NCI-H2107 treated with DMSO at 0.1 percent for 48 hours (cell line): Measurements from ENCODE around the gene REG1B.

Experiments
- DNase-seq: peaks from one replicate; lab custom pipeline; 2025; ENCODE audit not compliant: unreplicated experiment; lab: John Stamatoyannopoulos, UW

The REG1B gene, protein sequence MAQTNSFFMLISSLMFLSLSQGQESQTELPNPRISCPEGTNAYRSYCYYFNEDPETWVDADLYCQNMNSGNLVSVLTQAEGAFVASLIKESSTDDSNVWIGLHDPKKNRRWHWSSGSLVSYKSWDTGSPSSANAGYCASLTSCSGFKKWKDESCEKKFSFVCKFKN

GRCh38 chr2:79087785-79088364 is at the start of gene REG1B:
Gene REG1B (minus strand): TSS chr2:79087993. CDS start chr2:79087612, 381 bp downstream.
- no peak for DNase-seq

DNA sequence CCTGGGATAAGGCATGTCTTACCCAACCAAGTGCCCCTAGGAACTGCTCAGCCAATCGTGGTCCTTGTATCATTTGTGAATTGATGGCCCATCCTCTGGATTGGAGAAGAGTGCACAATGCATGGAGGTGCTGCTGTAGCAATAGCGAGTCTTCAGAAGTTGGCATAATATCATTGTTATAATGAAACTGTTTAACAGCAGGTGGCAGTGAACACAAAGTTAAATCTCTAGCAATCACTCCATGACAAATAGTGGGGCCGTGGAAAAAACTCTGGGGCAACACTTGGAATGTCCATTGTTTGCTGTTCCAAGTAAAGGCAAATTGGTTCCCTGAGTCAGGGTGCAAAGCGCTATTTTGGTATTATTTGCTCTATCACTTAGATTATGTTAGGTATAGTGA is 43.9 kb upstream of the REG1B start:
- no peak for DNase-seq

GRCh38 chr2:79129804-79130203 is 42.0 kb upstream of the REG1B start:
- DNase-seq: no peak

DNA sequence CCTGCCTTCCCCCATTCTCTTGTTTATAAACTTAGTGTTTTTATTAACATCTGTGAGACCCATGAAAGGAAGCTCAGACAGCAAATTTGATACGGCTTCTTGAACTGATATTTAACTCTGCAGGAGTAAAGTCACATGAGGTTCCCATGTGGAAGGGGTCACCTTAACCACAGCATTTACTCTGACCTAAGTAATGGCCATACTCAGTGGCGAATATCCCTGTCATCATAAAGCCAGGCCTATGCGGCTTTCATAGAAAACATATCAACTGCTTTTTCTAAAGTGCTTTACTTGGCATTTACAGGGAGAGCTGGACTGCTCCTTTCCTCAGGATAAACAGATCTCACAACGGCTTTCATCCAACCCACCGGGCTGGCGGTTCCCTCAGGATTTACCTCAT is 41.5 kb upstream of the REG1B start:
- DNase-seq: no peak

DNA sequence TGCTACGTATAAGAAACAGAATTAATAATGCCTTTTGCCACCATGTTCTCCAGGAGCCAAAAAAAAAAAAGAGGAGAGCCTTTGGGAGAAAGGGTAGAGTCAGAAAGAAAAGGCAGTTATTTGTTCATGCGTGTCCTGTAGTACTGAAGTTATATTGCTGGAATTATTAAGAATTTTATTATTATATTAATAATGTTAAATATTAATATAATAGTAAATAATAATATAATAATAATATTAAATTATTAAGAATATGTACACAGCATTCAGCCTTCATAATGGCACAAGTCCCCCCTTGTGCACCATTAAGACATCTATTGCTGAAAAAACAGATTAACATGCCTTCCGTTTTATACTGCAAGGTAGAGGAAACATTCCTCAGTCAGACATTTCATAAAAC is 40.6 kb upstream of the REG1B start:
- no peak for DNase-seq

DNA sequence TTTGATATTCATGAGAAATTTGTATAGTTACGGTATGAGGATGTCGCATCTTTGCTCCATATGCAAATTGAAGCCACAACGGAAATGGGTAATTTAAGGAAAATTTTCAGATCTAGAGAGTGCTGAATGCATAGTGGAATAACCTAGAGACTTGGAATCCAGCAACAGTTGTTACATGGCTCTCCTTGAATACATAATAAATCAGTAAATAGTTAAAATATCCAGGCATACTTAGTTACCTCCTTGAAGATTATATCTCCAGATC is 37.9 kb upstream of the REG1B start:
- no peak for DNase-seq

DNA sequence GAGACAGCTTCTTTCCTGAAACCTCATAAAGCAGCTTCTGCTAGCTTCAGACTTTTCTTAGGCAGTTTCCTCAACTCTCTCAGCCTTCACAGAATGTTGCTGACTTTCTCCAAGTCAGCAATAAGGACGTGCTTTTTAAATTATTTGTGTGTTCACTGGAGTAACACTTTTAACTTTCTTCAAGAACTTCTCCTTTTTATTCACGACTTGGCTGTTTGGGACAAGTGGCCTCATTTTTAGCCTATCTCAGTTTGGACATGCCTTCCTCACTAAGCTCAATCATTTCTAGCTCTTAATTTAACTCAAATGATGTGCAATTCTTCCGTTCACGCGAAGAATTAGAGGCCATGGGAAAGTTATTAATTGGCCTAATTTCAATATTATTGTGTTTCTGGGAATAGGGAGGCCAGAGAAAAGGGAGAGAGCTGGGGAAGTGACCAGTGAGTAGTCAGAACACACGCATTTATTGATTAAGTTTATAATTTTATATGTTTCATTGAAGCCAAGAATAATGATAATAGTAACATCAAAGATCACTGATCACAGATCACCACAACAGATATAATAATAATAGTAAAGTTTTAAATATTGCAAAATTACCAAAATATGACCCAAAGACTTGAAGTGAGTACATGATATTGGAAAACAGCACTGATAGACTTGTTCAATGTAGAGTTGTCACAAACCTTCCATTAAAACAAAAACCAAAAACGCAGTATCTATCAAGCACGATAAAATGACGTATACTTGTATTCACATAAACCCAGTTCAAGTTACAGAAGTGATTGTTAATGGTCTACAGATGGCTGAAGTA is 37.3 kb upstream of the REG1B start:
- DNase-seq: no peak

DNA sequence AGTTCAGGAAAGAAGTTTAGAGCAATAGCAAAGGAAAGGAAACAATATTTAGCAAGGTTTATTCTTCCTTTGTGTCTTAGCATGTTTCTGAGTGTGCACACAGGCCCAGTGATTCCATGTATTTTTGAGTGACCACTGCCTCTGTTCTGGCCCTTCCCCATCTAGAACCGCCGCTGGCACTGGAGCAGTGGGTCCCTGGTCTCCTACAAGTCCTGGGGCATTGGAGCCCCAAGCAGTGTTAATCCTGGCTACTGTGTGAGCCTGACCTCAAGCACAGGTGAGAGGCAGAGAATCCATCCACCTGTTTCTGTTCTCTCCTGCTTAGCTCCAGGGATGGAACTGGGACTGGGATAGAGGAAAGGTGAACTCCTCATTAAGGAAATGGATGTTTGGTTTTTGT is 34.9 kb upstream of the REG1B start:
- no peak for DNase-seq

- DNase-seq: no peak
Observed at GRCh38 chr2:79120194-79120713, 32.5 kb upstream of the REG1B start, which contains the start of gene REG1A. Gene REG1A (plus strand): TSS chr2:79120488. CDS start chr2:79120862, 374 bp downstream.

GRCh38 chr2:79116997-79117928 is 29.5 kb upstream of the REG1B start:
- DNase-seq: no peak

- DNase-seq: no peak
Observed at GRCh38 chr2:79114797-79115494, 27.2 kb upstream of the REG1B start.

GRCh38 chr2:79112269-79112668 is 24.5 kb upstream of the REG1B start:
- no peak for DNase-seq

DNA sequence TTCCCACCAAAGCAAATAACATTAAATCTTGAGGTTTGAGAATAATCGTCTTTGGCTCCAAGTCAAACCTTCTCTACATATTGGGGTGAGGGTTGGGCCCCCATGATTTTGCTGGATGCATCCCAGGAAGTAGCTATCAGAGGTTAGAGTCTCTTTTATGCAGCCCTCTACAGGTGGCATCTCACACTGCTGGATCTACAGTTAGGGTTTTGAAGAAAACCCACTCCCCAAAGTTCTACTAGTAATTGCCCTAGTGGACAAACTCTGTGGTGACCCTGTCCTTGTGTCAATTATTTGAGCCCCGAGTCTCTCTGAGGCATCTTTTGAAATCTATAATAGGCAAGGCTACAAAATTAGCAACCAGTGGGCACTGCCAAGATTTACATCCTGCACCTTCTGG is 17.5 kb upstream of the REG1B start:
- no peak for DNase-seq

GRCh38 chr2:79103214-79103613 is 15.4 kb upstream of the REG1B start:
- no peak for DNase-seq

GRCh38 chr2:79101024-79101423 is 13.2 kb upstream of the REG1B start:
- no peak for DNase-seq

GRCh38 chr2:79100285-79100684 is 12.5 kb upstream of the REG1B start:
- no peak for DNase-seq

DNA sequence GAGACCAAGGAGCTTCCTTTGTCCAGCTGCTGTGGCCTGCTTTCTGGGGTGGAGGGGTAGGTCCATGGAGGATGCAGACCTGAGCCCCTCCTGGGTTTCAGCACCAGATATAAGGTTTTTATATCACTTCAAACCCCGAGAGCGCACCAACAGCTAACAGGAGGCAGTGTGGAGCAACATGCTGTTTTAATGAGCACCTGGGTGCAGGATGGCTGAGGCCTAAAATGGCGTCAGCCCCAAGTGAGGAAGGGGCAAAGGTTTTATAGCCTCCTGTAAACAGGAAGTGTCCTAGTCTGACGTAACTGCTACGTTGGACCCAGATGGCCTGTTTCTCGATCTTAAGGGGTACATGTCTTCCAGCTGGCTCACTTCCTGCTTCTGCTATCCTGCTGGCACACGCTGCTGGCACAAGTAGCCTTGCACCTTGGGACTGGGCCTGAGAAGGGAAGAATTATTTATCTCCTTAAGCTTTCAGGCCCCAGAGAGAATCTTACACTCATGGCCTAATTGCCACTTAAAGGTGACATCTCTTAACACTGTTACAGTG is 11.4 kb upstream of the REG1B start:
- no peak for DNase-seq

DNA sequence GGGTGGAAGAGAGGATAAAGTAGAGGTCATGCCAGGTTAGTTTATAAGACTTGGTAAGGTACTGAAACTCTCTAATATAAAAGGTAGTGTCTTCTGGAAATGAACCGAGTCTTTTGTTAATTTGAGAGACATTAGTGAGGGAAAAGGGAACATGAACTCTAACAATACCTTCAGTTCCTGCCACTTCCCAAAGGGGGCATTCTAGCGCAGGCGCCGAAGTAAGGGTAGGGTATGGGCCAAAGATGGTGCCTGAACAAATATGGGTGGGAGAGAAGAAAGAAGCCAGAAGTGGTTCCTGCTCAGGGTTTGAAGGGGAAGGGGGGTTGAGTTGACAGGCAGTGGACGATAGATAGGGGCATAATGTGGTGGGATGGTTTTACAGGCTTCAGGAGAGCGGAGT is 10.1 kb upstream of the REG1B start:
- DNase-seq: no peak

- DNase-seq: no peak
Observed at GRCh38 chr2:79090693-79091092, 2.9 kb upstream of the REG1B start.

DNA sequence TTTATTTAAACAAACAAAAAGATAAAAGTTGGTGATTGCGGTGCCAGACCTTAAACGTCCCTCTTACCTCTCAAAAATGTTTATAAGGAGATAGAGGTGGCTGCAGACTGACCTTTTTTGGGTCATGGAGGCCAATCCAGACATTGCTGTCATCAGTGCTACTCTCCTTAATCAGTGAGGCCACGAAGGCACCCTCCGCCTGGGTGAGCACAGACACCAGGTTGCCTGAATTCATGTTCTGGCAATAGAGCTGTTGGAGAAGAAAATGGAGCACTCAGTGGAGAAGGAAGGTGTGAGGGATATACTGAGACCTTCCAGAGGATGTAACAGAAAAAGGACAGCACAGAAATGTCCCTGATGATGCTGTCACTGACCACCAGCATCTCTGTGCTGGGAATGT is 1.5 kb downstream of the REG1B start:
- DNase-seq: no peak
